Progenitor cell of endocrine pancreas (in vitro differentiated cells): Measurements from ENCODE around the gene NTMT1. TPM values are rescaled to one million over a fixed set of nuclear protein-coding genes. Genes with fewer than 3 reads are reported as not detected.

ENCODE experiments used
- DNase-seq: peaks from one replicate; pipeline ENCODE4 v3.0.0; 2021; ENCODE audit warnings: low spot score; ENCODE audit not compliant: unreplicated experiment
- H3K27ac Mint-ChIP-seq: 2 replicates; pipeline ENCODE4 v1.8.0; 2021; ENCODE audit warnings: mild to moderate bottlenecking, moderate library complexity, mixed read lengths
- H3K27me3 Mint-ChIP-seq: 2 replicates; pipeline ENCODE4 v1.8.0; 2021; ENCODE audit warnings: mixed read lengths
- H3K36me3 Mint-ChIP-seq: 2 replicates; pipeline ENCODE4 v1.8.0; 2022; ENCODE audit warnings: mixed read lengths; ENCODE audit not compliant: insufficient read depth
- H3K4me1 Mint-ChIP-seq: 2 replicates; pipeline ENCODE4 v1.8.0; 2021; ENCODE audit warnings: low read depth, mixed read lengths
- H3K4me3 Mint-ChIP-seq: 2 replicates; pipeline ENCODE4 v1.8.0; 2021; ENCODE audit warnings: low read depth, mild to moderate bottlenecking, moderate library complexity, mixed read lengths
- H3K9me3 Mint-ChIP-seq: 2 replicates; pipeline ENCODE4 v1.8.0; 2021; ENCODE audit warnings: low read depth, mixed read lengths
- total RNA-seq: library from RNA; stranded (reverse); gene quantifications from 2 replicates; pipeline ENCODE4 v1.2.1, GENCODE V29; 2021
- TF ChIP-seq, protein P1 (sequence below): fragments of 200-600 bp; sonication (generic); IDR thresholded peaks from one replicate; pipeline ENCODE4 v1.5.0; 2021; ENCODE audit warnings: antibody characterized with exemption, mild to moderate bottlenecking; ENCODE audit not compliant: unreplicated experiment

NTMT1 gene
- total RNA-seq, 1 donor from 2014 or later: 26.8 TPM

DNA sequence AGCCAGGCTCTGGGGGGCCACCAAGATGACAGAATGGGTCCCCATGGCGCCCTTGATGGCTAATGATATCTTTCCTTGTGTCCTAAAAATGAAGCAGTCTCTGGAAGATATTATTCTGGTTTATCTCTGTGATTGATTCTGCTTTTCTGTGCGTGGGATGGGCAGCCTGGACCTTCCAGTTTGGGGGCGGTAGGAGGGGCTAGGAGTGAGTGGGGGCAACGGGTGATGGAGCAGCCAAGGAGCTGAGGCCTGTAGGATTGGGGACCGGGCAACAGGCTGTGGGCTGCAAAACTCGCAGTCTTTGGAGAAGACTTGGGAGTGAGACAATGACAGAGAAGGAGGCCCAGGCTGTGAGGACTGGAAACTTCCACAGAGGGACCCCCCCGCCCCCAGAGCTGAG, 48.3 kb downstream of the NTMT1 start:
- Mint-ChIP-seq H3K27ac (no peak overlapping the region), H3K27me3 (peaks cover 8% of the 10 kb centered on the region), H3K36me3 (no peaks in the 10 kb centered on the region), H3K4me3 (no peak overlapping the region), H3K9me3 (no peaks in the 10 kb centered on the region), H3K4me1 (no peaks in the 10 kb centered on the region)
- TF ChIP-seq, protein P1, sequence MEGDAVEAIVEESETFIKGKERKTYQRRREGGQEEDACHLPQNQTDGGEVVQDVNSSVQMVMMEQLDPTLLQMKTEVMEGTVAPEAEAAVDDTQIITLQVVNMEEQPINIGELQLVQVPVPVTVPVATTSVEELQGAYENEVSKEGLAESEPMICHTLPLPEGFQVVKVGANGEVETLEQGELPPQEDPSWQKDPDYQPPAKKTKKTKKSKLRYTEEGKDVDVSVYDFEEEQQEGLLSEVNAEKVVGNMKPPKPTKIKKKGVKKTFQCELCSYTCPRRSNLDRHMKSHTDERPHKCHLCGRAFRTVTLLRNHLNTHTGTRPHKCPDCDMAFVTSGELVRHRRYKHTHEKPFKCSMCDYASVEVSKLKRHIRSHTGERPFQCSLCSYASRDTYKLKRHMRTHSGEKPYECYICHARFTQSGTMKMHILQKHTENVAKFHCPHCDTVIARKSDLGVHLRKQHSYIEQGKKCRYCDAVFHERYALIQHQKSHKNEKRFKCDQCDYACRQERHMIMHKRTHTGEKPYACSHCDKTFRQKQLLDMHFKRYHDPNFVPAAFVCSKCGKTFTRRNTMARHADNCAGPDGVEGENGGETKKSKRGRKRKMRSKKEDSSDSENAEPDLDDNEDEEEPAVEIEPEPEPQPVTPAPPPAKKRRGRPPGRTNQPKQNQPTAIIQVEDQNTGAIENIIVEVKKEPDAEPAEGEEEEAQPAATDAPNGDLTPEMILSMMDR: no peak
- no peak for DNase-seq

DNA sequence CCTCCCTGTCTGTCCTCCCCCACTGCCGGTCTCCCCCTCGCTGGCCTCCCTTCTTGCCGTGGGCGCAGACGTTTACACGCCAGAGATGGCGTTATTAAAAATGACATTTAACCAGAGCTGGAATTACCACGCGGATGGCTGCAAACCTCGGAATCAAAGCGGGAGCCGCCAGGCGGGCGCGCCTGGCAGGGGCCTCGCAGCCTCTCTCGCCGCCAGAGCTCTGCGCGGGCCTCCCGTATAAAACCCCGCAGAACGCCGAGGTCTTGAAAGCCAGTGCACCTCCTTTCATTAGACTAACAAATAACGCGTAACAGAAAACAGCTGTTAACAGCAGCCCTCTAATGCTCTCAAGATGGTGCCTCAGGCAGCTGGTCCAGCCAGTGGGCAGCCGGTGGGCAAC, 49.7 kb downstream of the NTMT1 start:
- H3K9me3 Mint-ChIP-seq: no peaks in the 10 kb centered on the region

DNA sequence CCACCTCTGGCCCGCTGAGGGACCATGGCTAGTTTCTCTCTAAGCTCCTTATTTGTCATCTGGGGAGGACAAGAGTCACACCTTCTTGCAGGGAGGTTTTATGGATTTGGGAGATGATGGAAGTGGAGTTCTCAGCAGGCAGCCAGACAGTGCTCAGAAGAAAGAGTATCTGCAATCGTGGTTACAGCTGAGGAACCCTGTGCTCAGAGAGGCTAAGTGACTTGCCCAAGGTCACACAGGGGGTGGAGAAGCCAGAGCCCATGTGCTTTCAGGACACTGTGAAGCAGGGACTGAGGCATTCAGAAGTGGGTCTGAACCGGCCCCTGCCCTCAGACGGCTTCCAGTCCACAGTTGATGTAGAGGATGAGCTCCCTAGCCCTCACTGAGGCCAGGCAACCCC, 50.3 kb downstream of the NTMT1 start:
- no peak overlapping the region for H3K27ac Mint-ChIP-seq
- no peak for DNase-seq

More for the DNA sequence above, 49.7 kb downstream of the NTMT1 start:
- Mint-ChIP-seq H3K4me3 (no peak overlapping the region), H3K36me3 (no peaks in the 10 kb centered on the region), H3K27me3 (peaks cover 7% of the 10 kb centered on the region), H3K27ac (no peak overlapping the region), H3K4me1 (no peaks in the 10 kb centered on the region)
- TF ChIP-seq, protein P1: no peak
- DNase-seq: no peak

DNA sequence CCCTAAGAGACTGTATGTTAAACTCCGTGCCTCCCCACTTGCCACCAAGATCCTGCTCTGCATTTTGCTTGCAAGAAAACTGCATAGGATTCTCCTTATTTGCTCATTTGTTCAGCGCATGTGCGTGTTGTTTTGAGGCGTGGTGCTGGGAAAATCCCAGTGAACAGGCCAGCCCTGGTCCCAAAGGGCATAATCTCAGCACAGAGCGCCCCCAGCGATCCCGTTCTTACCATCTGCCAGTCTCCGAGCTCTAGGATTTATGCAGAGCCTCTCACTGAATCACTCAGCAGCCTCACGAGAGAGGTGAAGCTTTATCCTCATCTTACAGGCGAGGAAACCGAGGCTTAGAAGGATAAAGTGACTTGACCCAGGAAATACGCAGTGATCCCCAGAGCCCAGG, 51.0 kb downstream of the NTMT1 start:
- Mint-ChIP-seq H3K4me1 (no peaks in the 10 kb centered on the region), H3K27me3 (peaks cover 11% of the 10 kb centered on the region), H3K27ac (peak overlapping the region; percentile 89), H3K9me3 (no peaks in the 10 kb centered on the region), H3K36me3 (no peaks in the 10 kb centered on the region), H3K4me3 (no peak overlapping the region)
- TF ChIP-seq, protein P1: no peak
- no peak for DNase-seq

More for the DNA sequence above, 50.3 kb downstream of the NTMT1 start:
- peaks cover 11% of the 10 kb centered on the region for H3K27me3 Mint-ChIP-seq
- no peaks in the 10 kb centered on the region for H3K9me3 Mint-ChIP-seq
- no peaks in the 10 kb centered on the region for H3K36me3 Mint-ChIP-seq
- no peaks in the 10 kb centered on the region for H3K4me1 Mint-ChIP-seq
- TF ChIP-seq, protein P1: no peak
- no peak overlapping the region for H3K4me3 Mint-ChIP-seq

DNA sequence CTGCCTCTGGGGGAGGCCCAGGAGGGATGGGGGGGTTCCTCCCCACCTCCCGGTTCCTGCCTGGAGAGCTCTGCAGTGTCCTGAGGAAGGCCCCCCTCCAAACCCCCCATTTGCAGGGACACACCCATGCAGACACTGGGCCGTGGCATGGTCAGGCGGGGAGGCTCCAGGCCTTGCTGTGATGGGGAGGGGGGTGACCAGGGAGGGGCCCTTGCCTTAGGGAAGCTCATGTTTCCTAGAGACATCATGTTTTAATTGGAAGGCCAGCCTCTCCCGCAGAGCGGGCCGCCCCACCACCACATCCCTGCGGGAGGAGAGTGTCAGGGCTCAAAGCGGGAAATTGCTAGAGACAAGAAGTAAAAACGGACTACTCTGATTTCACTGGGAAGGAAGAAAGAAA, 51.5 kb downstream of the NTMT1 start:
- Mint-ChIP-seq H3K27me3 (peaks cover 11% of the 10 kb centered on the region), H3K4me1 (no peaks in the 10 kb centered on the region), H3K9me3 (no peaks in the 10 kb centered on the region), H3K27ac (no peak overlapping the region), H3K4me3 (no peak overlapping the region), H3K36me3 (no peaks in the 10 kb centered on the region)
- no peak for DNase-seq
- TF ChIP-seq, protein P1: no peak
